Breast epithelium (tissue), 4 donors: Measurements from ENCODE around the gene UNC13C. TPM values are rescaled to one million over a fixed set of nuclear protein-coding genes. Genes with fewer than 3 reads are reported as not detected.

Experiments
- DNase-seq, 2 donors: peaks; one replicate each; pipeline ENCODE4 v3.0.0-alpha.2; 2019; ENCODE audit warnings: low spot score in 2 of 2
- H3K27ac ChIP-seq, 2 donors: fragments of 200-600 bp; sonication (generic) in 1 of 2; one replicate each; pipeline ENCODE4 v1.5.1; 2016 to 2019; ENCODE audit warnings: mild to moderate bottlenecking in 1 of 2
- H3K27me3 ChIP-seq, 2 donors: fragments of 200-600 bp; sonication (generic) in 1 of 2; one replicate each; pipeline versions ENCODE4 v1.5.1 to v1.6.0; 2017 to 2019; ENCODE audit warnings: control low read depth in 1 of 2, mild to moderate bottlenecking in 1 of 2
- H3K36me3 ChIP-seq: fragments of 200-600 bp; one replicate; pipeline ENCODE4 v1.5.1; 2019
- H3K4me1 ChIP-seq, 2 donors: fragments of 200-600 bp; sonication (generic); one replicate each; pipeline ENCODE4 v1.5.1; 2016 to 2019; ENCODE audit warnings: control low read depth in 1 of 2
- H3K4me3 ChIP-seq, 3 donors: fragments of 200-600 bp; sonication (generic); 1 replicate in 2 of 3; 2 replicates in 1 of 3; pipeline ENCODE4 v1.5.1; 2016 to 2019; ENCODE audit warnings: mild to moderate bottlenecking in 3 of 3, moderate library complexity in 2 of 3
- H3K9me3 ChIP-seq, 2 donors: fragments of 200-600 bp; sonication (generic) in 1 of 2; one replicate each; pipeline ENCODE4 v1.5.1; 2016 to 2019; ENCODE audit warnings: control low read depth in 1 of 2
- POLR2A ChIP-seq: fragments of 450-650 bp; IDR thresholded peaks from one replicate; pipeline ENCODE4 v1.6.1; 2016; ENCODE audit warnings: antibody characterized with exemption, mild to moderate bottlenecking, moderate library complexity
- POLR2AphosphoS5 ChIP-seq, 3 donors: sonication (generic); formaldehyde crosslinking; IDR thresholded peaks; one replicate each; pipeline ENCODE4 v1.6.1; 2017; ENCODE audit warnings: antibody characterized with exemption in 3 of 3
- intact Hi-C: fragments of 100-400 bp; cut with DNase I; formaldehyde crosslinking; loops from one replicate; pipeline ENCODE4 v1.15.1; 2023; ENCODE audit warnings: low total_unique reads
- total RNA-seq, 3 donors: library from RNA; depleted of rRNA; stranded (reverse); fragments of >200 nt; gene quantifications; one replicate each; pipeline ENCODE4 v1.1.0, GENCODE V29; 2016
- TF ChIP-seq, protein P1 (sequence below), 3 donors: fragments of 450-650 bp; IDR thresholded peaks; one replicate each; pipeline ENCODE4 v1.5.1; 2016 to 2017; ENCODE audit warnings: antibody characterized with exemption in 3 of 3, mild to moderate bottlenecking in 3 of 3, moderate library complexity in 3 of 3

Gene UNC13C
- total RNA-seq, 3 donors from 2014 or later: 0.32 to 2.9 (median 0.88) TPM

- TF ChIP-seq POLR2A (no peak), POLR2AphosphoS5 (IDR thresholded peaks at IDR 0.05) (no peak)
- TF ChIP-seq, protein P1, sequence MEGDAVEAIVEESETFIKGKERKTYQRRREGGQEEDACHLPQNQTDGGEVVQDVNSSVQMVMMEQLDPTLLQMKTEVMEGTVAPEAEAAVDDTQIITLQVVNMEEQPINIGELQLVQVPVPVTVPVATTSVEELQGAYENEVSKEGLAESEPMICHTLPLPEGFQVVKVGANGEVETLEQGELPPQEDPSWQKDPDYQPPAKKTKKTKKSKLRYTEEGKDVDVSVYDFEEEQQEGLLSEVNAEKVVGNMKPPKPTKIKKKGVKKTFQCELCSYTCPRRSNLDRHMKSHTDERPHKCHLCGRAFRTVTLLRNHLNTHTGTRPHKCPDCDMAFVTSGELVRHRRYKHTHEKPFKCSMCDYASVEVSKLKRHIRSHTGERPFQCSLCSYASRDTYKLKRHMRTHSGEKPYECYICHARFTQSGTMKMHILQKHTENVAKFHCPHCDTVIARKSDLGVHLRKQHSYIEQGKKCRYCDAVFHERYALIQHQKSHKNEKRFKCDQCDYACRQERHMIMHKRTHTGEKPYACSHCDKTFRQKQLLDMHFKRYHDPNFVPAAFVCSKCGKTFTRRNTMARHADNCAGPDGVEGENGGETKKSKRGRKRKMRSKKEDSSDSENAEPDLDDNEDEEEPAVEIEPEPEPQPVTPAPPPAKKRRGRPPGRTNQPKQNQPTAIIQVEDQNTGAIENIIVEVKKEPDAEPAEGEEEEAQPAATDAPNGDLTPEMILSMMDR (IDR thresholded peaks at IDR 0.05): no peak
- no peaks in the 10 kb centered on the region for H3K36me3 ChIP-seq
- no peak overlapping the region for H3K4me3 ChIP-seq
- H3K27ac ChIP-seq: no peak overlapping the region
- intact Hi-C loops: no loop called here
- H3K27me3 ChIP-seq: no peaks in the 10 kb centered on the region
- no peak for DNase-seq
- peaks cover 0 to 6% of the 10 kb centered on the region in 2 donors for H3K9me3 ChIP-seq
- H3K4me1 ChIP-seq: no peaks in the 10 kb centered on the region
These were observed 53.8 kb downstream of the UNC13C start for GRCh38 chr15:54032066-54032465.

DNA sequence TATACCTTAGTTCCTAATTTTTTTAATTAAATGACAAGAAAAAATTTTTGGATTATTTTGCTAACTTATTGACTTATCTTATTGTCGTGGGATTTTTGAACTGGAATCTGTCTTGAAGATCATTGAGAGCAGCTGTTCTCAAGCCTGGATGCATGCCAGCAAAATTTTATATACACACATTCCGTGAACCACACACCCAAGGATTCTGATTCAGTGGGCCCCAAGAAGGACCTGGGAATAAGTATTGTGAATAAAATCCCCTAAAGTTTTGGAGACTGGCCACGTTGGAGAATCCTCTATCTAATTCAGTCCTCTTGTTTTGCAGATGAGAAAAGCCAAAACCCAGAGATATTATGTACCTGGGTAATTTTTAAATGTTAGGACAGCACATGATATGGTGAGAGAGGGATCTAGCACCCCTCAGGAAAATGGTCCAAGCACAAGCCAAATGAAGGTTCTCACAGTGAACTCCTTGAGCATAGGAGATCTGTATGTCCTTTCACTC lies 55.2 kb downstream of the UNC13C start:
- TF ChIP-seq POLR2AphosphoS5 (IDR thresholded peaks at IDR 0.05) (no peak), POLR2A (no peak)
- TF ChIP-seq, protein P1 (IDR thresholded peaks at IDR 0.05): no peak
- intact Hi-C loops: no loop called here

DNA sequence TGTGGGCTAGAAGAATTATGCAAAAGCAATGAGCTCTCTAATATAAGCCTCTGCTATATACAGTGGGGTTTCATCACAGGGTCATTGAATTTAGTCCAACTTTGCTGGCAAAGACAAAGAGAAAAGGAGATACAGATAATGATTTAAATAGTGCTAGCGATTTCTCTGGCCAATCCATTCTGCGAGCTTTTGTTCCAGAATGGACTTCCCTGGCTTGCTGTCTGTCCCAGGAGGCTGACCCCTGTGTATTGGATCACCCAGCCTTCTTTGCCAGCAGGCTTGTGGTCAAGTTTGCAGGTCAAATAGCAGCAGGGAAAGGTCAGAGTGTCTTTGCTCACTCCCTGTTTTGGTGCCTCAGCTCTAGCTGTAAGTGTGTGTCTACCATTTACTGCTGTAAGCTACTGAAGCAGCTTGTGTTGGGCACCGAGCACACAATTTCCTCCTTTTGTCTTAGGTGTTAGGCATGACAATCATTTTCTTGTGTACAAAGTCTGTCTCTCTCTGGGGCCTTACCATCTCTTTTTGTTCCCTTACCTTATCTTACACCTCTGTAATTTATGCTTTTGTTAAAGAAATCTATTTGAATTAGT lies 55.7 kb downstream of the UNC13C start:
- no peak for DNase-seq
- peaks cover 0 to 6% of the 10 kb centered on the region in 2 donors for H3K9me3 ChIP-seq
- TF ChIP-seq, protein P1 (IDR thresholded peaks at IDR 0.05): no peak
- TF ChIP-seq POLR2AphosphoS5 (IDR thresholded peaks at IDR 0.05) (no peak), POLR2A (no peak)
- no peaks in the 10 kb centered on the region for H3K36me3 ChIP-seq
- H3K27ac ChIP-seq: no peak overlapping the region
- no peaks in the 10 kb centered on the region for H3K27me3 ChIP-seq
- intact Hi-C loops: no loop called here
- no peaks in the 10 kb centered on the region for H3K4me1 ChIP-seq
- H3K4me3 ChIP-seq: no peak overlapping the region

More for the DNA sequence above, 55.2 kb downstream of the UNC13C start:
- Histone ChIP-seq H3K4me3 (no peak overlapping the region), H3K9me3 (peaks cover 0 to 6% of the 10 kb centered on the region in 2 donors), H3K27me3 (no peaks in the 10 kb centered on the region), H3K4me1 (no peaks in the 10 kb centered on the region), H3K36me3 (no peaks in the 10 kb centered on the region), H3K27ac (no peak overlapping the region)
- DNase-seq: no peak

GRCh38 chr15:54035616-54036015 lies 57.4 kb downstream of the UNC13C start:
- no peaks in the 10 kb centered on the region for H3K36me3 ChIP-seq
- H3K27ac ChIP-seq: no peak overlapping the region
- H3K4me1 ChIP-seq: no peaks in the 10 kb centered on the region
- TF ChIP-seq, protein P1 (IDR thresholded peaks at IDR 0.05): no peak
- TF ChIP-seq POLR2AphosphoS5 (IDR thresholded peaks at IDR 0.05): no peak
- no peak for TF ChIP-seq POLR2A
- no peaks in the 10 kb centered on the region for H3K27me3 ChIP-seq
- H3K9me3 ChIP-seq: peaks cover 0 to 6% of the 10 kb centered on the region in 2 donors
- DNase-seq: no peak
- intact Hi-C loops: no loop called here
- H3K4me3 ChIP-seq: no peak overlapping the region

DNA sequence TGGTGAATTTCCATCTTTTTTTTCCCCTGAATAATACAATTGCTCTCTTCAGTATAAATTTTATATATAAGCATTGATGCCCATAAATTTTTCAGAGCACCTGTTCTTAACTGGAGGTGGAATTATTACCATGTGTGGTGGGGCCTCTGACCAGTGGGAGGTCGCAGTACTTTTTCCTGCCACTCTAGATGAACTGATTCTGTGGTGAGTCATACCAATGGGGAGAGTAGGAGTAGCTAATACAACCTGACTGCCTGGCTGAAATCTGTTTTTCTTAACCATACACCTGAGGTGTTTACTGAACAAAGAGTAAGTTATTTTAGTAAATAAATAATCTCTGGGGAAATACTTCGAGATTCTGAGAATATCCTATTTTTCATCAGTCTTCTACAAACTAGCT lies 67.2 kb downstream of the UNC13C start:
- intact Hi-C loops: no loop called here
- no peaks in the 10 kb centered on the region for H3K27me3 ChIP-seq
- H3K27ac ChIP-seq: no peak overlapping the region
- no peak for DNase-seq
- no peaks in the 10 kb centered on the region for H3K4me1 ChIP-seq
- no peaks in the 10 kb centered on the region for H3K36me3 ChIP-seq
- no peaks in the 10 kb centered on the region for H3K9me3 ChIP-seq
- no peak for TF ChIP-seq POLR2AphosphoS5 (IDR thresholded peaks at IDR 0.05)
- TF ChIP-seq POLR2A: no peak
- TF ChIP-seq, protein P1 (IDR thresholded peaks at IDR 0.05): no peak
- no peak overlapping the region for H3K4me3 ChIP-seq
